Hypothalamus (tissue), 51 donors: Measurements from ENCODE around the gene THOC6.

Experiments
- DNase-seq, 51 donors: peaks; one replicate each; lab custom pipeline; 2025; lab: John Stamatoyannopoulos, UW

The THOC6 gene

DNA sequence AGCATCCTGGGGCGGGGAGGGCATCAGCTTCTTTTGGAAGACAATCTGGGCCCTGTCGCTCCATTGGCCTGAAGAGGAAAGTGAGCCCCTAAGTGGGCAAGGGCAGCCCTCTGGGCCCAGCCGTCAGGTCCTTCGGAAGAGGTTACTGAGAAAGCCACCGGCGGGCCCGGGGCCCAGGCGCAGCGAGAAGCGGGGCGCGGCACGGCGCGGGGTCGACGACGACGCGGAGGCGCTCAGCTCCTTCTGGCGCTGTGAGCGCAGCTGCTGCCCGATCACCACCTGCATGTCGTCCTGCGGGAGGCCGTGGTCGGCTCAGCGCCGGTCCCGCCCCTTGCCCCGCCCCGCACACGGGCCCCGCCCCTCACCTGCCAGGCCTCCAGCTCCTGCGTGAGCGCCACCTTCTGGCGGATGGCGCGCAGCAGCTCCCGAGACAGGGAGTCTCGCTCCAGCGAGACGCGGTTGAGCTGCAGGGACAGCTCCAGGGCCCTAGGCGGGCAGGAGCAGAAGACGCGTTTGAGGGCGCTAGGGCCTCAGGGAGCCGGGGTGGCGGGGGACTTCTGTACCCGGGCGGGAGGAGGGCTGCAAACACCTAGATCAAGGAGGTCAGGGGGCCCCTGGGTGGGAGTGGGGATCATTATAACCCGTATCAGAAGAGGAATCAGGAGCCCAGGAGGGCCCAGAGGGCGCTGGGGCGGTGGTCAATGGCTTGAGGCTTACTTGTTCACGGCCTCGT lies 4.3 kb downstream of the THOC6 start:
- DNase-seq: peak in 37 of 51 donors; percentile 8 to 77 (median 43)

DNA sequence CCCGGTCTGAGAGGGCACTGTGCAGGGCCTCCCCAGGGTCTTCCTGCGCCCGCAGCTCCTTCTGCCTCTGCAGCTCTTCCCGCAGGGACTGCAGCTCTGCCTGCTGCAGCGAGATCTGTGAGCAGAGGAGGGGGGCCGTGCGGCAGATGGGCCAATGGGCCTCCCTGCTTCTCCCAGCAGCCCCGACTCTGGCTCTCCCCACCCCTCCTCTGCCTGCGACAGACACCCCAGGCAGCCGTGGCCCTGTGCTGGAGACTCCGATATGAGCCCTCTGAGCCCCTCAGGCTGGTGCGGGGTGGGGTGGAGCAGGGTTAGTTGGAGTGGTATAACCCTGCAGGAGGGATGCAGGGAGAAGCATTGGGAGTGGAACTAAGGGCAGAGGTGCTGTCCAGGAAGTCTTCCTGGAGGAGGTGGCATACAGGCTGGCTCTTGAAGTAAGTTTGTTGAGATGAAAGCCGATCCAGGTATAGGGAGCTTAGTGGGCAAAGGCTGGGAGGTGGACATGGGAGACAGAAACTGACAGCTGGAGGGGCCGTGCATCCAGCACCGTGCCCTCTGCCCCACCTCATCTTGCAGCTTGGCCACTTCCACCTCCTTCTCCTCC lies 5.0 kb downstream of the THOC6 start:
- no peak for DNase-seq

DNA sequence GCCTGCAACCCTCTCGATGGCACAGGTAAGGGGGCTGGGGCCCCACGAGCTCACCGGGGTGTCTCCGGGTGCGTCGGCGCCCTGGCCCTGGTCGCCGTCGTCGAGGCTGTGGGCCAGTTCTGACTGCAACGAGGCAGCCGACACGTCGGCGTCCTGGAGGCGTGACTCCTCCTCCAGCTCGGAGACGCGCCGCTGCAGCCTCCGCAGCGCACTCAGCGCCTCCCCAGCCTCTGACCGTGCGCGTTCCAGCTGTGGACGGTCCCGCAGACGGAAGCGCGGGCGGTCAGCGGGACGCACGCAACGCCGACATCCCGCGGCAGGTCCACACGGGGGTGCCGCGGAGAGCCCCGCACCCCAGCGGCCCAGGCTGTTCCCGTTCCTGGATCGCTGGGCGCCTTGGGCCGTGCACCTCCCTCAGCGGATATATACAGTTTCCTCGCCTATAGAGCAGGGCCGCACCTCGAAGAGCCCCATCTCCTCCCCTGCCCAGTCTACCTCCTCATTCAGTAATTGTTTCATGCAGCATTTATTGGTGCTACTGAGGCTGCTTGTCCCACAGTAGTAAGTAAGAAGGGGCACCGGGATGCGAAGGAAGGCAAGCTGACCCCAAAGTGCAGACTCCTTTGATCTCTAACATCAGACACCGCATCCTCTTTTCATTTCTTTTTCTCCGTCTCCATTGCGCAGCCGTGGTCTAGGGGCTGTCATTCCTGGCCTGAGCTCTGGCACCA lies 5.8 kb downstream of the THOC6 start:
- DNase-seq: no peak

DNA sequence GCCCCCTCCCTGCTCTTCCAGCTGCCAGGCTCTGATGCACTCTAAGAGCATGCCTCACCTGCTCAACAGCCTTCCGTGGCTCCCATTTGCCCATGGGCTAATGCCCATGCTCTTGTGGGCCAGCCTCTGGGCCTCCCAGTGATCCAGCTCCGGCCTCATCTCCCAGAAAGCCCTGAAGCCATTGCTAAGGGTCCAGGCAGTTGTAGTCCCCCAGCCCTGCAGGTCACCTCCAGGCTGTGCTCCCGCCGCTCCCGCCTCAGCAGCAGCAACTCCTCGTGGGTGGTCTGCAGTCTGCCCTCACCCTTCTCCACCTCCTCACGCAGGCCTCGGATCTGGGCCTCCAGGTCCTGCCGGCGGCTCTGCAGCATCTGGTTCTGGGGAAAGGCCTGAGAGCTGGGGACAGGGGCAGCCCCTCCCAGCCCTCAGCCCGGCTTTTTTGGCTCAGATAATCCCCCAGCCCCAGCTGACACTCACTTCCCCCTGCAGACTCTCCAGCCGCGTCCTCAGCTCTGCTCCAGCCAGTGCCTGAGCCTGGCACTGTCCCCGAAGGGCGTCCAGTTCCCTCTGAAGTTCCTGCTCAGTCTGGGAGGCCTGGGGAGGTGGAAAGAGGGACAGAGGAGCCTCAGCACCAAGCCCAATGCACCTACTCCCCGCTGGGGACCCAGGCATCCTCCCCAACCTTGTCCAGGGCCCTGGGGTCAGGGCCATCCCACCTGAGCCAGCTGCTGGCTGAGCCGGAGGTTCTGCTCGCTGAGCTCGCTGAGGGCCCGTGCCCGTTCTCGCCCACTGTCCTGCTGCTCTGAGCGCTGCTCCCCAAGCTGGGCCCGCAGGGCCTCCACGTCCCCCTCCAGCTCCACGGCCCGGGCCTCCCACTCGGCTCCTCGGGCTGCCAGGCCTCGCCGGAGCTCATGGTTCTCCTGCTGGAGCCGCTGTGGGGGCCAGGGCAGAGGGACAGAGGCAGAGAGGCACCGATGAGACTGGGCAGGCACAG lies 6.7 kb downstream of the THOC6 start:
- DNase-seq: no peak

DNA sequence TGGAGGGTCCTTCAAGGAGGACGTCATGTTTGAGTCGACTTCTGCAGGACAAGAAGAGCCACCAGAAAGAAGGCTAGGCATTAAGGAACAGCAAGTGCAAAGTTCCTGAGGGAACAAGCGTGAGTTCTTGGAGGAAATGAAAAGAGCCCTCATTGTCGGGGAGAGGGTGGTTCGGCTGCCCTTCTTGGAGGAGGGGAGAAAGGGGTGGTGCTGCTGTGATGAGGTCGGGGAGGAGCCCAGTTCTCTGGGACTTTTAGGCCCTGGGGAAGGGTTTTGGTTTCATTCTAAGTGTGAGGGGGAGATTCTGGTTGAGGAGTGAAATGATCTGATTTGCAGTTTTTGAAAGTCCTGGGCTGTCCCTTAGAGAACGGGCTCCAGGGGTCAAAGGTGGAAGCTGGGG lies 8.8 kb downstream of the THOC6 start:
- DNase-seq: no peak

DNA sequence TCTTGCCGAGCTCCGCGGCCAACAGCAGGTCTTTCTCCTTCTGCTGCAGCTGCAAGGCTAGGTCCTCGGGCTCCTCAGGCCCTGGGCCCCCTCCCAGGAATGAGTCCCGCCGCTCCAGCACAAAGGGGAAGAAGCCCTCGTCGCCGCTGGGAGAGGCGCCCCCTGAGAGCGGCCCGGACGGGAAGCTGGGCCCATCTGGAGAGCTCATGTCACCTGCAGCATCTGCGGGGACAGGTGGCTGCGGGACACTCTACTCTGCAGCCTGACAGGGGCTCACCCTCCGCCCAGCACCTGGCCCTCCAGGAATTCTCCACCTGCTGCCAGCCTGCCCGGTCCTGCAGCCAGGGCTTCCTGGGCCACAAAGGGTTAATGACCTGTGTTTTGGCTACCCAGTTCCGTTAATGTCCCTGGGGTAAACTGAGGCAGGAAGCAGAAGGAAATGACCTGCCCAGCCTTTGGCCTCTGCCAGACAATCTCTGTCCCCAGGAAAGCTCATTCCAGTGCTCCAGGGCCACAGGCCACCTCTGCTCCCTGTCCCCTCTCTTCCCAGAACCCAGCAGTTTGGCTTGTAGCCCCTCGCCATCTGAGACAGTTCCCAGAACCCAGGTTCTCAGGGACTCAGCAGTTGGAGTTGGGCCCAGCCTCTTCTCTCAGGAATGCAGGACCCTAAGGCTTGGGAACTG lies 11.6 kb downstream of the THOC6 start:
- no peak for DNase-seq

DNA sequence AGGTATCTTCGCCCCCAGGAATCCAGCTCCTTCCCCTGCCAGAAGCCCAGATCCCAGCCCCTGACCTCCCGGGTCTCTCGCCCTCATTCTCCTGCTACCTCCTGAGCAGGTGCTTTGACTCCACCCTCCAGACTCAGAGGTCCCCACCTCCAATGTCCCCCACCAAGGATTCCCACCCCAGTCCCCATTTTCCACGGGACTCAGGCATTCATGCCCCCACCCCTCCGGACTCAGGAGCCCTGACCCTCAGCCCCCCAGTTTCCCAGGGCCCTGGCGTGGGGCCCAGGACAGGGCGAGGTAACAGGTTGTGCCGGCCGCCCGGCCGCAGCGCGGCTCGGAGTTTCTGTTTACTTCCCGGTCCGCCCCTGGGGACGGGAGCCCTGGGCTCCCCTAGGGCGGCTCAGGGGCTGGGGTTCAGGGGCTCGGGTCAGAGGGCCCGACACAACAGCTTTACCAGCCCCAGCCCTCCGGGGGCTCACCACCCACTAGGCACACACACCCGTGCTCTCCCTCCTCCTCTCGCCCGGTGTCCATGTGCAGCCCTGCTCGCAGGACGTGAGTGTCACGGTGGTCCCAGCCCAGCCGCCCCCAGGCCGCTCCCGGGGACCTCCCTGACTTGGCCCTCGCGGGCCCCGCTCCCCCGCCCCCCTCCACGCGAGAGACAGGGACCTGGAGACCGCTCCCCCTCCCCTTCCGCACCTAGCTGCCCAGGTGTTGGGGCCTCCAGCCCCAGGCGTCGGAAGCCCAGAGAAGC lies 12.3 kb downstream of the THOC6 start:
- no peak for DNase-seq

DNA sequence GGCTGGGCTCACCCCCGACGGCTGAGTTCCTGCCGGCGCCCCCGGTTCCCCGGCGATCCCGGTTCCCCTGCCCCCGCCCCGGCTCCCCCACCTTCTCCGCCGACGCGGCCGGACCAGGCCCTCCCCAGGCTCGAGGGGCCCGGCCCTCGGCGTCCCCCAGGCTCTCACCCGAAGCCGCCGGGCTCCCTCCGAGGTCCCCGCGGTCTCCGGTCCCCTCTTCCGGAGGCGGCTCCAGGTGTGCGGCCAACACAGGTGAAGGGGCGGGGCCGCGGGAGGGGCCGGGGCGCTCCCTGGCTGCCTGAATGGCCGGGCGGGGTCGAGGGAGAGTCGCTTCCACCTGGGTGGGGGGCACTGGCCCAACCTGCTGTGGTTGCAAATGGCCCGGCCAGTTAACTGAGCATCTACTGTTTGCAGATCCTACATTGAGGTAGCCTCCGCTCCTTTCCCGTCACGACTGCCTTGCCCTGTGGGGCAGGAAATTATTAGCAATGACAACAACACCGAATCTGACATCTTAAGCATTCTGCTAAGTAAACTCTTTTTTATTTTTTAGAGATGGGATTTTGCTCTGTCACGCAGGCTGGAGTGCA lies 13.0 kb downstream of the THOC6 start, which contains the start of gene BICDL2:
TSS of gene BICDL2 (minus strand) at position 219 of the 590 bp plus-strand sequence. CDS start 1,448 bp downstream, outside the sequence.
- no peak for DNase-seq

DNA sequence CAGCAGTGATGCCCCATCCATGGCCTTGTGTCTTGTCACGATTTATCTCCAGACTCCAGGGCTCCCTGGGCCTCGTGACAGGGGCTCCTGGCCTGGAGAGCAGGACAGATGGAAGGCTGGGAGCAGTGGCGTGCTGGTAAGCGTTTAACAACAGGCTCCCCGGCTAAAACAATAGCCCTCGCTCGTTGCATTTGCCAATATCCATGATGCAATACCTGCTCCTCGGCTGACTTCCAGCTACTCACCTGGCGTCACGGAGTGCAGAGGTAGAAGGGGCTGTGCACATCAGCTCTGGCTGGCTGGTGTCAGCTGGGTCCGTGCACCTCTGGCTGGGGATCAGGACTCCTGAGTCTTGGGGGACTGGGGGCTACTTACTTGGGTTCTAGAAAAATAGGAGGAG lies 14.4 kb downstream of the THOC6 start:
- DNase-seq: no peak

DNA sequence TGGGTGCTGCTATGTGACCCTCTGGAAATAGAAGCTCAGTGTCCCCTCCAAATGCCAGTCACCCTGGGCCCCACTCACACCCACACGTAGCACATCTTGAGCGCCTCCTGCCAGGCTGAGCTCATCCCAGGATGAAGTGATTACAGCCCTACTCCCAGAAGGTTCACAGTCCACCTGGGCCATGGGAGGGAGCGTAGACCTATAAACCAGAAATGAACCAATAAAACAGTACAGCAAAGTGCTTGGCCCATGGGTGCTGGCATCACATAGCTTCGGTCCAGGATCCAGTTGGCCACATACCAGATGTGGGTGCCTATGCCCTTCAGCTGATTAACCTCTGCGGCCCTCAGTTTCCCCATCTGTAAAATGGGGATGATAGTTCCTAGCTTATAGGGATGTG lies 15.1 kb downstream of the THOC6 start:
- no peak for DNase-seq

DNA sequence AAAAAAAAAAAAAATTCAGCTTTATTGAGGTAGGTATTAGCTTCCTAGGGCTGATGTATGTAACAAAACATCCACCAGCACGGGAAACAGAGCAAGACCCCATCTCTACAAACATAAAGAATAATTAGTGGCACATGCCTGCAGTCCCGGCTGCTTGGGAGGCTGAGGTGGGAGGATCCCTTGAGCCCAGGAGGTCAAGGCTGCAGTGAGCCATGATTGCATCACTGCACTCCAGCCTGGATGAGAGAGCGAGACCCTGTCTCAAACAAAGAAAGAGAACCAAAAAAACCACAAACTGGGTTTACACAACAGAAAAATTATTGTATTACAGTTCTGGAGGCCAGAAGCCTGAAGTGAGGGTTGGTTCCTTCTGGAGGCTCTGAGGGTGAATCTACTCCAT lies 18.5 kb downstream of the THOC6 start:
- no peak for DNase-seq

DNA sequence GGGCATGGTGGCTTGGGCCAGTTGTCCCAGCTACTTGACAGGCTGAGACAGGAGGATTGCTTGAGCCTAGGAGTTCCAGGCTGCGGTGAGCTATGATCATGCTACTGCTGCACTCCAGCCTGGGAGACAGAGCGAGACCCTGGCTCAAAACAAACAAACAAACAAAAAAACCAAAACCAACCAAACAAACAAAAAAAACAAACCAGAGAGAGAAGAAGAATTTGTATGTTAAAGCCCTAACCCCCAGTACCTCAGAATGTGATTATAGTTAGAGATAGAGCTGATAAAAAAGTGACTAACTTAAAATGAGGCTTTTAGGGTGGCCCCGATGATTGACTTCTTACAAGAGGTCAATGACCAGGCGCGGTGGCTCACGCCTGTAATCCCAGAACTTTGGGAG lies 20.9 kb downstream of the THOC6 start:
- DNase-seq: no peak

DNA sequence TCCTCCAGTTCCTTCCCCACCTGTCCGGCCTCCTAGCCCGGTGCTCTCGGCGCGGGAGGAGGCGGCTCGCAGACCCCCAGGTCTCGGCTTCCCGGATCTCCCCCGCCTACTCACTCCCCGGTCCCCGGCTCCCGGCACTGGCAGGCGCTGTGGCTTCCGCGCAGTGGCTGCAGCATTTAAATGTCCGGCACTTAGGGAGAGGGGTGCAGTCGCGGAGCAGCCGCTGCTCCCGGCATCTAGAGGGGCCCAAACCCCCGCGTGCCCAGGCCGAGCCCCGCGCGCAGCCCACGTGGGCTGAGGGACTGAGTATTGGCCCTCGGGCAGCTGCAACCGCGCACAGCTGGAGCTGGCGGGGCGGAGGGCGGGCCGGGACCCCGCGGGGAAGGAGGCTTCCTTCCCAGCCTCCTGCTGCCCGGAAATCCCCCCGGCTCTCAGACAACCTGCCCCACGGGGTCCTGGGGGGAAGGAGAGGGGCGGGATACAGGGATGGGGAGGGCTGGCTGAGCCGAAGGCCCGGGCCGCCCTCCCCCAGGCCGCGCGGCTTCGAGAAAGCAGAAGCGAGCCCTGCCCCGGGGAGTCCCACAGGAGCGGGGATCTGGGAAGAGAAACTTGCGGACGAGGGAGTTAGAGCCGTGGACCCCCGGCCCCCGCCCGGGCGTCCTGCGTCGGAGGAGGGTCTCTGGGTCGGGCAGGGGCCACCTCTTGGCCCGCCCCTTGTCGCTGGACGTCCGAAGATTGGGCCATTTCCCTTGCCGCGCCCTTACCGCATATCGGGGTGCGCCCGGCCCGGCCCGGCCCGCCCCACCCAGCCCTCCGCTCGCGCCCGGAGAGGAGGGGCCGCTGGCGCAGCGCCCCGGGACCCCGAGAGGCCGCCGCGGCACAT lies 22.2 kb downstream of the THOC6 start, which contains the start of gene MMP25:
TSS of gene MMP25 (plus strand) at position 804 of the 883 bp plus-strand sequence. CDS start 357 bp downstream, outside the sequence.
- peak in 1 of 51 donors; percentile 6 for DNase-seq

DNA sequence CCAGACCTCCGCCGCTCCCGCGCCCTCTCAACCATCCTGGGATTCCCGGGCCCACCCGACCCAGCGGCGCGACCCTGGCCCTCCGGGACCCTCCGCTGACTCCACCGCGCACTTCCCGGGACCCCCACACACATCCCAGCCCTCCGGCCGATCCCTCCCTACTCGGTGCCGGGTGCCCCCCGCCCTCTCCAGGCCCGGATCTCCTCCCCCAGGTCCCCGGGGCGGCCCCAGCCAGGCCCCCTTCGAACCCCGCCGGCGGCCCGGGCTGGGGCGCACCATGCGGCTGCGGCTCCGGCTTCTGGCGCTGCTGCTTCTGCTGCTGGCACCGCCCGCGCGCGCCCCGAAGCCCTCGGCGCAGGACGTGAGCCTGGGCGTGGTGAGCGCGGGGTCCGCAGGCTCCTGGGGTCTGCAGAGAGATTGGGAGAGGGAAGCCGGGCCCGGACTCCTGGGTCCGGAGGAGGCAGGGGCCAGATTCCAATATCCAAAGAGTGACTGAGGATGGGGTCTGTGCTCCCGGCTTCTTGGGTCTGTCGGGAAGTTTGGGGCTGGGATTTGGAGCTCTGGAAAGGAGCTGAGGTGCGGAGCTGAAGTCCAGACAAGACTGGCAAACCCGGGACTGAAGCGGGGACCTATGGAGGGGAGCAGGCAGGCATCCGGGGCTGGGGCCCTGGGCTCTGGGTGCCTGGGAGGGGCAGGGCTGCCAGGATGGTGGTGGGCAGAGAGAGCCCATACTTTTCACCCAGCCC lies 23.0 kb downstream of the THOC6 start:
- no peak for DNase-seq

DNA sequence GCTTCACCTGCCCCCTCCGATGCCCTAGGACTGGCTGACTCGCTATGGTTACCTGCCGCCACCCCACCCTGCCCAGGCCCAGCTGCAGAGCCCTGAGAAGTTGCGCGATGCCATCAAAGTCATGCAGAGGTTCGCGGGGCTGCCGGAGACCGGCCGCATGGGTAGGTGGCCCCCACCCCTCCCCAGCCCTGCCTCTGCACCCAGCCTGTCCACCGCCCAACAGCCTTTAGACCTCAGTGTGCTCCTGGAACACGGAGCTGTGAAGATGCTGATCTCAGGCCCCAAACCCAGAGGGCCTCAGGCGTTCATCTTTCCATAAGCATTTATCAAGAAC lies 23.5 kb downstream of the THOC6 start:
- DNase-seq: no peak

DNA sequence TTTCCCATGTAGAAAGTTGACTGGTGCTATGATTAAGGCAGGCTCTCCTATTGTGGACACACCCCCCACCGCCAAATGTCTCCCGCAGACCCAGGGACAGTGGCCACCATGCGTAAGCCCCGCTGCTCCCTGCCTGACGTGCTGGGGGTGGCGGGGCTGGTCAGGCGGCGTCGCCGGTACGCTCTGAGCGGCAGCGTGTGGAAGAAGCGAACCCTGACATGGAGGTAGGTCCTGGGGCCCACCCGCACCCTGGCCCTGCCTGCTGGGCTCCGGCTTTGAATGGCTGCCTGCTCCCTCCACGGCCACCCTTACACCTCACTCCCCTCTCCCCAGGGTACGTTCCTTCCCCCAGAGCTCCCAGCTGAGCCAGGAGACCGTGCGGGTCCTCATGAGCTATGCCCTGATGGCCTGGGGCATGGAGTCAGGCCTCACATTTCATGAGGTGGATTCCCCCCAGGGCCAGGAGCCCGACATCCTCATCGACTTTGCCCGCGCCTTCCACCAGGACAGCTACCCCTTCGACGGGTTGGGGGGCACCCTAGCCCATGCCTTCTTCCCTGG lies 26.2 kb downstream of the THOC6 start:
- no peak for DNase-seq

DNA sequence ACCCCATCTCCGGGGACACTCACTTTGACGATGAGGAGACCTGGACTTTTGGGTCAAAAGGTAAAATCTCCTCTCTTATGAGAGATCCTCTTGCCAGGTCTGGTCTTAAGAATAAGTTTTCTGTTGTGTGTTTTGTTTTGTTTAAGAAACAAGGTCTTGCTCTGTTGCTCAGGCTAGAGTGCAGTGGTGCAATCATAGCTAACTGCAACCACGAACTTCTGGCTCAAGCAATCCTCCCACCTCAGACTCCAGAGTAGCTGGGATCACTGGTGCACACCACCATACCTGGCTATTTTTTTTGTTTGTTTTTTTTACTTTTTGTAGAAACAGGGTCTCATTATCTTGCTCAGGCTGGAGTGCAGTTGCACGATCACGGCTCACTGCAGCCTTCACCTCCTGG lies 26.7 kb downstream of the THOC6 start:
- no peak for DNase-seq
